ENCODE measurements around the gene COL2A1.

Gene COL2A1

DNA sequence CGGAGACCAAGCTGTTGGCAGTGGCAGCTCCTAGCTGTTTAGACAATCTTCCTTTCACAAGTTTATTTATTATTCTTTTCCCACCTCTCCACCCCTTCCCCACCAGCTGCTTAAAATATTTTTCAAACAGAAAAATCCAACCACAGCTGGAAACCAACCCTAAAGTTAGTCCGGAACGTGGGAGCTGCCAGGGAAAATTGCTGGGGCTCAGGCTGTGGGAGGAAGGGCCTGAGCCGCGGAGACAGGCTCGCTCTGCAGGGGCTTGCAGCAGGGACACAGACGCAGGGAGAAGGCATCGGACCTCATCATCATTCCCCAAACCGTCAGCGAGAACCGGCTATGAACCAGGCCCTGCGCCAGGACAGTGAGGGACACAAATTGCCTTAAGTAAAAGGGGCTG, 56.9 kb downstream of the COL2A1 start:
- TF ChIP-seq, protein P1, sequence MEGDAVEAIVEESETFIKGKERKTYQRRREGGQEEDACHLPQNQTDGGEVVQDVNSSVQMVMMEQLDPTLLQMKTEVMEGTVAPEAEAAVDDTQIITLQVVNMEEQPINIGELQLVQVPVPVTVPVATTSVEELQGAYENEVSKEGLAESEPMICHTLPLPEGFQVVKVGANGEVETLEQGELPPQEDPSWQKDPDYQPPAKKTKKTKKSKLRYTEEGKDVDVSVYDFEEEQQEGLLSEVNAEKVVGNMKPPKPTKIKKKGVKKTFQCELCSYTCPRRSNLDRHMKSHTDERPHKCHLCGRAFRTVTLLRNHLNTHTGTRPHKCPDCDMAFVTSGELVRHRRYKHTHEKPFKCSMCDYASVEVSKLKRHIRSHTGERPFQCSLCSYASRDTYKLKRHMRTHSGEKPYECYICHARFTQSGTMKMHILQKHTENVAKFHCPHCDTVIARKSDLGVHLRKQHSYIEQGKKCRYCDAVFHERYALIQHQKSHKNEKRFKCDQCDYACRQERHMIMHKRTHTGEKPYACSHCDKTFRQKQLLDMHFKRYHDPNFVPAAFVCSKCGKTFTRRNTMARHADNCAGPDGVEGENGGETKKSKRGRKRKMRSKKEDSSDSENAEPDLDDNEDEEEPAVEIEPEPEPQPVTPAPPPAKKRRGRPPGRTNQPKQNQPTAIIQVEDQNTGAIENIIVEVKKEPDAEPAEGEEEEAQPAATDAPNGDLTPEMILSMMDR (IDR thresholded peaks at IDR 0.05; ENCODE audit: low read depth, low read length): no peak
- no peak for TF ChIP-seq EZH2phosphoT487 (IDR thresholded peaks at IDR 0.05; ENCODE audit: low read depth)
- H3K27me3 ChIP-seq (ENCODE audit: low read depth, low read length): peaks cover 16% of the 10 kb centered on the region
- no peaks in the 10 kb centered on the region for H3K36me3 ChIP-seq (replicated peaks; ENCODE audit: low read depth, low read length)
- no peaks in the 10 kb centered on the region for H3K79me2 ChIP-seq (ENCODE audit: low read length)
- H3K9me3 ChIP-seq (ENCODE audit: insufficient read depth, low read length): no peaks in the 10 kb centered on the region
- no peak overlapping the region for H3K9ac ChIP-seq (ENCODE audit: low read length)
- H3K4me1 ChIP-seq (ENCODE audit: low read length): no peaks in the 10 kb centered on the region
- no peak overlapping the region for H2AFZ ChIP-seq (ENCODE audit: low read depth, low read length)
- H3K4me2 ChIP-seq (ENCODE audit: low read length): no peak overlapping the region
- H3K27ac ChIP-seq (ENCODE audit: low read length): no peak overlapping the region
- no peaks in the 10 kb centered on the region for H4K20me1 ChIP-seq (ENCODE audit: insufficient read depth, low read length)
- H3K4me3 ChIP-seq (ENCODE audit: low read length): no peak overlapping the region

DNA sequence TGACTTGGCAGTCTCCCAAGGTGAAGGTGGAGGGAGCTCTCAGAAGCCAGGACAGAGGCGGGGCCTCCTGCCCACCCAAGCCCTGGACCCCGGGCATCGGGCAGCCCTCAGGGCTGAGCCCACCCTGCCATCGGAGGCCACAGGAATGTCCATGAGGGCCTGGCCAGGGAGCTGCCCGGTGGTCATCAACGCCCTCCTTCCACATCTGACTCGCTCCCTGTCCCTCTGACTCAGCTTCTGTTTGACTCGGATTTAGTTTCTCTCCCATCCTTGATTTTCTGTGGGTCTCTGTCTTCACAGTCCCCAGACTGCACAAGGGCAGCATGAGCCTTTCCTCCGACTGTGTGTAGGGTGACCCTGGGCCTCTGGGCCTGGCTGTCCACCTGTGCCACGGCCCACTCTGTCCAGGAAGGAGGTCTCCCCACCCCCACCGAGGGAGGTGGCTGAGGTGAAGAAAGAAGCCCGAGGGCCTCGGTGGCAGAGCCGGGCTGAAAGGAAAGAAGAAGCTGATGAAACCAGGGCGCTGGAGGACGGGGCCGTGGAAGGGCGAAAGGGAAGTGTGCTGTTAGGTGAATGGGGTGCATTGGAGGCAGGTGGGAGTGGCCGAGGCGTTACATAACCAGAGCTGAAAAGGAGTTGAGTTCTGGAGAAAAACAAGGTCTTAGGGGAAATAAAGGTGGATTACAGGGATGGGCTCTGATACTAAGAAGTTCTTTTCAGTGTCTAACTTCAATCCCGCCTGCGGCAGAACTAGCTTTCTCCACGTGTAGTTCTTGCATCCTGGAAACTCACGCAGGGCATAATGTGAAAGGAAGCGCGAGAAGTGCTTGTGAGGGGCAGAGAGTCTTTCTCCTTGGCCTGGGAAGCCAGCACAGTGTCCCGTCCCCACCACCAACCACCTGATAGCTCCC, 57.6 kb downstream of the COL2A1 start:
- H3K79me2 ChIP-seq (ENCODE audit: low read length): no peaks in the 10 kb centered on the region
- no peaks in the 10 kb centered on the region for H3K4me1 ChIP-seq (ENCODE audit: low read length)
- H3K4me3 ChIP-seq (ENCODE audit: low read length): no peak overlapping the region
- H3K9me3 ChIP-seq (ENCODE audit: insufficient read depth, low read length): no peaks in the 10 kb centered on the region
- H3K4me2 ChIP-seq (ENCODE audit: low read length): no peak overlapping the region
- TF ChIP-seq EZH2phosphoT487 (IDR thresholded peaks at IDR 0.05; ENCODE audit: low read depth): no peak
- TF ChIP-seq, protein P1 (IDR thresholded peaks at IDR 0.05; ENCODE audit: low read depth, low read length): no peak
- H2AFZ ChIP-seq (ENCODE audit: low read depth, low read length): no peak overlapping the region
- no peaks in the 10 kb centered on the region for H3K36me3 ChIP-seq (replicated peaks; ENCODE audit: low read depth, low read length)
- no peaks in the 10 kb centered on the region for H4K20me1 ChIP-seq (ENCODE audit: insufficient read depth, low read length)
- no peak overlapping the region for H3K27ac ChIP-seq (ENCODE audit: low read length)
- peaks cover 15% of the 10 kb centered on the region for H3K27me3 ChIP-seq (ENCODE audit: low read depth, low read length)
- H3K9ac ChIP-seq (ENCODE audit: low read length): no peak overlapping the region

DNA sequence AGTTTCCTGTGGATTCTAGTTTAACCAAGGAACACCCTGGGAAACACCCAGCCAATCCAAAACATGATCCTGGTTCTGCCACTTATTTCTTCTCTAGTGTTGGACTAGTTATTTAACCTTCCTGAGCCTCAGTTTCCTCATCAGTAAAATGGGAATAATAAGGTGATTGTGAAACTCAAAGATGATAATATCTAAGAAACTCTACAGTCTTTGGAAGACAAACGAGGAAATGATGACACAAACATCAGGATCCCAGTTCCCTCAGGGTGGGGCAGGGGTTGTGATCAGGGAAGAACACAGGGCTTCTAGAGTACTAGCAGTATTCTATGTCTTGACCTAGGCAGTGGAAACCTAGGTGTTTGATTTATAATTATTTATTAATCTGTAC, 58.9 kb downstream of the COL2A1 start:
- Histone ChIP-seq H3K9me3 (ENCODE audit: insufficient read depth, low read length) (no peaks in the 10 kb centered on the region), H4K20me1 (ENCODE audit: insufficient read depth, low read length) (no peaks in the 10 kb centered on the region), H3K36me3 (replicated peaks; ENCODE audit: low read depth, low read length) (no peaks in the 10 kb centered on the region), H3K4me2 (ENCODE audit: low read length) (no peak overlapping the region), H3K27me3 (ENCODE audit: low read depth, low read length) (peaks cover 8% of the 10 kb centered on the region), H3K79me2 (ENCODE audit: low read length) (no peaks in the 10 kb centered on the region), H2AFZ (ENCODE audit: low read depth, low read length) (no peak overlapping the region), H3K9ac (ENCODE audit: low read length) (no peak overlapping the region), H3K4me3 (ENCODE audit: low read length) (no peak overlapping the region), H3K4me1 (ENCODE audit: low read length) (no peaks in the 10 kb centered on the region), H3K27ac (ENCODE audit: low read length) (no peak overlapping the region)
- no peak for TF ChIP-seq EZH2phosphoT487 (IDR thresholded peaks at IDR 0.05; ENCODE audit: low read depth)
- TF ChIP-seq, protein P1 (IDR thresholded peaks at IDR 0.05; ENCODE audit: low read depth, low read length): no peak

DNA sequence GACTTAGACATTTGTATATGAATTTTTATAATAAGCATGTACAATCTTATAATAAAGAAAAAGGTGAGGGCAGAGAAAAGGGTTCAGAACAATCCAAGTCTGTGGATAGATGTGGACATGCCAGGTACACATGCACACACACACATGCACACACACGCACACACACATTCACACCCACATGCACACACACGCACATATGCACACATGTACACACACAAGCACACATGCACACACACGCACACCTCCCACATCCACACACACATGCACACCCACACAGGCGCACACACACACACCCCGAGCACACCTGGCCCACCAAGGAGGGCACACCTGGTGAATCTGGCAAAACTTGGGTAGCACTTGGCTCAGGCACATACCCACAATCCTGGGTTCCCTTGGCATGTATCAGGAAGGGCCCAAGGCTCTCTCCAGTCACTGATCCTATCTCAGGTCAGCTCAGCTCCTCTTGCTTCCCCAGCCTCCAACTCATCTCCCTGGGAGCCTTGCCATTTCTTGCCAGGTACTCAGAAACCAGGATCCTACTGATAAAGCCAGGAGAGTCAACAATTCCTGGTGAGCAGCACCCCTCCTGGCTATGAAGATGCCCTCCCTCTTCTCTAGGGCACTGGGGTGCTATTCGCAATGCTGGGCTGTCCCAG, 59.5 kb downstream of the COL2A1 start:
- H2AFZ ChIP-seq (ENCODE audit: low read depth, low read length): no peak overlapping the region
- H3K79me2 ChIP-seq (ENCODE audit: low read length): no peaks in the 10 kb centered on the region
- no peaks in the 10 kb centered on the region for H3K9me3 ChIP-seq (ENCODE audit: insufficient read depth, low read length)
- H3K4me1 ChIP-seq (ENCODE audit: low read length): no peaks in the 10 kb centered on the region
- H3K36me3 ChIP-seq (replicated peaks; ENCODE audit: low read depth, low read length): no peaks in the 10 kb centered on the region
- no peak overlapping the region for H3K4me2 ChIP-seq (ENCODE audit: low read length)
- H3K4me3 ChIP-seq (ENCODE audit: low read length): no peak overlapping the region
- no peak for TF ChIP-seq EZH2phosphoT487 (IDR thresholded peaks at IDR 0.05; ENCODE audit: low read depth)
- TF ChIP-seq, protein P1 (IDR thresholded peaks at IDR 0.05; ENCODE audit: low read depth, low read length): no peak
- no peak overlapping the region for H3K9ac ChIP-seq (ENCODE audit: low read length)
- no peak overlapping the region for H3K27ac ChIP-seq (ENCODE audit: low read length)
- peaks cover 8% of the 10 kb centered on the region for H3K27me3 ChIP-seq (ENCODE audit: low read depth, low read length)
- no peaks in the 10 kb centered on the region for H4K20me1 ChIP-seq (ENCODE audit: insufficient read depth, low read length)
